ENCODE data around the gene RNF5.

The RNF5 gene

GRCh38 chr6:32146687-32147086, 31.5 kb upstream of the RNF5 start:
- H3K4me3 ChIP-seq (ENCODE audit: low read depth, low read length), result no peak overlapping the region
- no peak for TF ChIP-seq MYC (IDR thresholded peaks at IDR 0.05; ENCODE audit: low read depth, low read length)
- no peak for TF ChIP-seq POLR2A (IDR thresholded peaks at IDR 0.05; ENCODE audit: extremely low read depth, insufficient read length)
- TF ChIP-seq MAX (IDR thresholded peaks at IDR 0.05; ENCODE audit: low read depth, low read length), result no peak
- no peak for TF ChIP-seq CTCF (IDR thresholded peaks at IDR 0.05; ENCODE audit: low read depth, low read length)
- no peak for DNase-seq (ENCODE audit: low read depth)

- peak; percentile 11 for TF ChIP-seq CTCF (IDR thresholded peaks at IDR 0.05; ENCODE audit: low read depth, low read length)
- TF ChIP-seq MYC (IDR thresholded peaks at IDR 0.05; ENCODE audit: low read depth, low read length), result no peak
- DNase-seq (ENCODE audit: low read depth), result peak; percentile 31
- H3K4me3 ChIP-seq (ENCODE audit: low read depth, low read length), result no peak overlapping the region
Measured at GRCh38 chr6:32147401-32148132, 30.6 kb upstream of the RNF5 start.

GRCh38 chr6:32148289-32149091, 29.7 kb upstream of the RNF5 start:
- no peak for DNase-seq (ENCODE audit: low read depth)
- TF ChIP-seq MYC (IDR thresholded peaks at IDR 0.05; ENCODE audit: low read depth, low read length) (no peak), MAX (IDR thresholded peaks at IDR 0.05; ENCODE audit: low read depth, low read length) (no peak), CTCF (IDR thresholded peaks at IDR 0.05; ENCODE audit: low read depth, low read length) (no peak), POLR2A (IDR thresholded peaks at IDR 0.05; ENCODE audit: extremely low read depth, insufficient read length) (no peak)
- no peak overlapping the region for H3K4me3 ChIP-seq (ENCODE audit: low read depth, low read length)

GRCh38 chr6:32149092-32149755, 29.0 kb upstream of the RNF5 start:
- no peak overlapping the region for H3K4me3 ChIP-seq (ENCODE audit: low read depth, low read length)
- no peak for DNase-seq (ENCODE audit: low read depth)
- TF ChIP-seq CTCF (IDR thresholded peaks at IDR 0.05; ENCODE audit: low read depth, low read length), result no peak
- no peak for TF ChIP-seq MAX (IDR thresholded peaks at IDR 0.05; ENCODE audit: low read depth, low read length)
- no peak for TF ChIP-seq POLR2A (IDR thresholded peaks at IDR 0.05; ENCODE audit: extremely low read depth, insufficient read length)
- TF ChIP-seq MYC (IDR thresholded peaks at IDR 0.05; ENCODE audit: low read depth, low read length), result no peak

GRCh38 chr6:32149932-32150870, 28.0 kb upstream of the RNF5 start:
- no peak overlapping the region for H3K4me3 ChIP-seq (ENCODE audit: low read depth, low read length)
- no peak for DNase-seq (ENCODE audit: low read depth)
- no peak for TF ChIP-seq MYC (IDR thresholded peaks at IDR 0.05; ENCODE audit: low read depth, low read length)
- no peak for TF ChIP-seq MAX (IDR thresholded peaks at IDR 0.05; ENCODE audit: low read depth, low read length)
- TF ChIP-seq CTCF (IDR thresholded peaks at IDR 0.05; ENCODE audit: low read depth, low read length), result no peak
- TF ChIP-seq POLR2A (IDR thresholded peaks at IDR 0.05; ENCODE audit: extremely low read depth, insufficient read length), result no peak
